ENCODE results near the gene PCSK7. TPM values are rescaled to one million over a fixed set of nuclear protein-coding genes. Genes with fewer than 3 reads are reported as not detected.
"Not testable (repeated sequence)": the region's sequence is repeated elsewhere in the genome, so short reads cannot be mapped to it uniquely, and the experiment has no call there.

PCSK7 gene
- total RNA-seq, 2 donors from 2014 or later, result 38.5 to 45.7 TPM

- 98% methylated on average over 3 of the region's 3 CpGs for WGBS
- Histone ChIP-seq H3K9me3 (no peaks in the 10 kb centered on the region), H3K36me3 (no peaks in the 10 kb centered on the region), H3K27me3 (replicated peaks; ENCODE audit: insufficient read depth) (no peaks in the 10 kb centered on the region), H3K4me1 (replicated peaks) (no peaks in the 10 kb centered on the region), H3K4me3 (no peak overlapping the region), H3K27ac (no peak overlapping the region)
- intact Hi-C loops (cut with DNase I), result no loop called here
- no peak for DNase-seq (ENCODE audit: low spot score)
- TF ChIP-seq, protein P1, sequence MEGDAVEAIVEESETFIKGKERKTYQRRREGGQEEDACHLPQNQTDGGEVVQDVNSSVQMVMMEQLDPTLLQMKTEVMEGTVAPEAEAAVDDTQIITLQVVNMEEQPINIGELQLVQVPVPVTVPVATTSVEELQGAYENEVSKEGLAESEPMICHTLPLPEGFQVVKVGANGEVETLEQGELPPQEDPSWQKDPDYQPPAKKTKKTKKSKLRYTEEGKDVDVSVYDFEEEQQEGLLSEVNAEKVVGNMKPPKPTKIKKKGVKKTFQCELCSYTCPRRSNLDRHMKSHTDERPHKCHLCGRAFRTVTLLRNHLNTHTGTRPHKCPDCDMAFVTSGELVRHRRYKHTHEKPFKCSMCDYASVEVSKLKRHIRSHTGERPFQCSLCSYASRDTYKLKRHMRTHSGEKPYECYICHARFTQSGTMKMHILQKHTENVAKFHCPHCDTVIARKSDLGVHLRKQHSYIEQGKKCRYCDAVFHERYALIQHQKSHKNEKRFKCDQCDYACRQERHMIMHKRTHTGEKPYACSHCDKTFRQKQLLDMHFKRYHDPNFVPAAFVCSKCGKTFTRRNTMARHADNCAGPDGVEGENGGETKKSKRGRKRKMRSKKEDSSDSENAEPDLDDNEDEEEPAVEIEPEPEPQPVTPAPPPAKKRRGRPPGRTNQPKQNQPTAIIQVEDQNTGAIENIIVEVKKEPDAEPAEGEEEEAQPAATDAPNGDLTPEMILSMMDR (IDR thresholded peaks at IDR 0.05), result no peak
- no peak for TF ChIP-seq POLR2A (IDR thresholded peaks at IDR 0.05)
- no peak for TF ChIP-seq POLR2AphosphoS5 (IDR thresholded peaks at IDR 0.05)
Observed at GRCh38 chr11:117210620-117211019, 21.3 kb downstream of the PCSK7 start.

DNA sequence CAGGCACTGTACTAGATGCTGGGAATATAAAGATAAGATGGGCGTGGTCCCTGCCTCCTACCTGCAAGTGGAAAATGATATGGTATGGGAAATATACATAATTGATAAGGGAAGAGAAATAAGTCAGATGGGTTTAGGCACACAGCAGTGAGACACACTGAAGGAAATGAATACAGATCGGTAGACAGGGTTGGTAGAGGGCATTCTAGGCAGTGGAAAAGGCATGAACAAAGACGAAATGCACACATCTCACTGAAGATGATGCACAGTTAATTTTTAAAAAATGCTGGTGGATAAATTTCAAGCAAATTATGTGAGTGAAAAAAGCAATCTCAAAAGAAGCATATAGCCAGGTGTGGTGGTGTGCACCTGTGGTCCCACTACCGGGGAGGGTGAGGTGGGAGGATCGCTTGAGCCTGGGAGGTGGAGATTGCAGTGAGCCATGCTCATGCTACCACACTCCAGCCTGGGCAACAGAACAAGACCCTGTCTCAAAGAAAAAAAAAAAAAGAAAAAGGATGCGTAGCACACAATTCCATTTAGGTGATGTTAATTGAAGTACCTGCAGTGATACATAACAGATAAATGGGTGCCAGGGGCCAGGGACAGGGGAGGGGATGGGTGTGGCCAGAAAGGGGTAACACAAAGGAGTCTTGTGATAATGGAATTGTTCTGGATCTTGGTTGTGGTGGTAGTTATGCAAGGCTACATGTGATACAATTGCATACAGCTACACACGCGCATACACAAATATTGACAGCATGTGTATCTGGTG lies 22.3 kb downstream of the PCSK7 start:
- H3K9me3 ChIP-seq; H3K27ac ChIP-seq; intact Hi-C loops (cut with DNase I); H3K36me3 ChIP-seq; H3K4me1 ChIP-seq (replicated peaks); DNase-seq (ENCODE audit: low spot score); H3K27me3 ChIP-seq (replicated peaks; ENCODE audit: insufficient read depth); H3K4me3 ChIP-seq: not testable (repeated sequence)
- 85% methylated on average over 8 of the region's 8 CpGs for WGBS

GRCh38 chr11:117208710-117209109 lies 23.2 kb downstream of the PCSK7 start:
- intact Hi-C loops (cut with DNase I); H3K27ac ChIP-seq; H3K27me3 ChIP-seq (replicated peaks; ENCODE audit: insufficient read depth); H3K4me1 ChIP-seq (replicated peaks); H3K4me3 ChIP-seq; H3K9me3 ChIP-seq; H3K36me3 ChIP-seq; DNase-seq (ENCODE audit: low spot score): not testable (repeated sequence)
- WGBS, result 81% methylated on average over 9 of the region's 13 CpGs

DNA sequence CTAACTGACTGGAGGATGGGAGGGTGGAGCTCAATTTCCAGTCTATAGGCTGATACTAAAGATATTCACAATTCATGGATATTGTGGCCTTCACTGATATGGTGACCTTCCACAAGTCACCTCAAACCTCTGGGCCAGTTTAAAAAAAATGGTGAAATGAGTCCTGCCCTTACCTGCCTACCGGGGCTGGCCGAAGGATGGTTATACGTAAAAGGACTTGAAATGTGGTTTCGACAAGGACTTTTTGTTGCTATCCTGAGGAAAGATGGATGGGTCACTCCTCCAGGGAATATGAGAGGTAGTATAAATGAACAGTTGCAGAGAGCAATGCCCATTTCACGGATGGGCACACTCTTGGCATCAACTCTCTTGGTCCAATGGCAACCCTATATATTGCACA lies 24.4 kb downstream of the PCSK7 start:
- not testable (repeated sequence) for H3K4me1 ChIP-seq (replicated peaks); H3K27ac ChIP-seq
- WGBS, result 77% methylated on average over 5 of the region's 5 CpGs

GRCh38 chr11:117206859-117207258 lies 25.0 kb downstream of the PCSK7 start:
- no CpG with 5 or more reads among the region's 11 CpGs for WGBS
- H3K36me3 ChIP-seq, result peaks cover 3 to 10% of the 10 kb centered on the region in 2 donors
- intact Hi-C loops (cut with DNase I); H3K27me3 ChIP-seq (replicated peaks; ENCODE audit: insufficient read depth); H3K9me3 ChIP-seq; H3K27ac ChIP-seq; H3K4me3 ChIP-seq; H3K4me1 ChIP-seq (replicated peaks); DNase-seq (ENCODE audit: low spot score): not testable (repeated sequence)

More for the DNA sequence above, 24.4 kb downstream of the PCSK7 start:
- H3K4me3 ChIP-seq; H3K9me3 ChIP-seq; intact Hi-C loops (cut with DNase I); H3K27me3 ChIP-seq (replicated peaks; ENCODE audit: insufficient read depth); DNase-seq (ENCODE audit: low spot score): not testable (repeated sequence)
- H3K36me3 ChIP-seq, result peaks cover 3 to 10% of the 10 kb centered on the region in 2 donors

GRCh38 chr11:117206111-117206510 lies 25.8 kb downstream of the PCSK7 start:
- H3K27me3 ChIP-seq (replicated peaks; ENCODE audit: insufficient read depth); H3K9me3 ChIP-seq; H3K27ac ChIP-seq; H3K4me3 ChIP-seq; H3K4me1 ChIP-seq (replicated peaks); intact Hi-C loops (cut with DNase I); DNase-seq (ENCODE audit: low spot score): not testable (repeated sequence)
- H3K36me3 ChIP-seq, result peaks cover 3 to 10% of the 10 kb centered on the region in 2 donors
- 37% methylated on average over 6 of the region's 8 CpGs for WGBS
- peak; percentile 40 for TF ChIP-seq POLR2AphosphoS5 (IDR thresholded peaks at IDR 0.05)

GRCh38 chr11:117205211-117205818 lies 26.6 kb downstream of the PCSK7 start:
- Histone ChIP-seq H3K36me3 (peaks cover 3 to 10% of the 10 kb centered on the region in 2 donors), H3K4me1 (replicated peaks) (no peaks in the 10 kb centered on the region), H3K27me3 (replicated peaks; ENCODE audit: insufficient read depth) (no peaks in the 10 kb centered on the region), H3K27ac (peak overlapping the region; percentile 82 to 83), H3K4me3 (no peak overlapping the region), H3K9me3 (no peaks in the 10 kb centered on the region)
- 72% methylated on average over 11 of the region's 11 CpGs for WGBS
- intact Hi-C loops (cut with DNase I), result no loop called here
- peak; percentile 42 for TF ChIP-seq POLR2AphosphoS5 (IDR thresholded peaks at IDR 0.05)
- TF ChIP-seq, protein P1 (IDR thresholded peaks at IDR 0.05), result no peak
- no peak for DNase-seq (ENCODE audit: low spot score)

Data from prostate gland (tissue), 2 donors.